Stimulated activated naive CD8-positive, alpha-beta T cell treated with anti-CD3 and anti-CD28 coated beads, Interleukin-15, amount 100 ng/mL, for 72 hours (primary cell): ENCODE measurements around the gene TMCO4.
A peak's percentile ranks its signal among the peaks of the same experiment; 100 is the strongest.
"Not testable (repeated sequence)": the region's sequence is repeated elsewhere in the genome, so short reads cannot be mapped to it uniquely, and the experiment has no call there.

ENCODE experiments used
- ATAC-seq: fragments of 150-1000 bp; cut with Tn5 transposase; 2 replicates; pipeline ENCODE4 v1.10.0; 2021; ENCODE audit warnings: mild to moderate bottlenecking, moderate library complexity
- DNase-seq, 2 donors: peaks; one replicate each; pipeline ENCODE4 v3.0.0; 2021 to 2022
- H3K27ac Mint-ChIP-seq, 2 donors: one replicate each; pipeline ENCODE4 v1.8.0; 2022; ENCODE audit warnings: mild to moderate bottlenecking in 2 of 2, mixed read lengths in 2 of 2, moderate library complexity in 2 of 2
- H3K27me3 Mint-ChIP-seq: one replicate; pipeline ENCODE4 v1.8.0; 2022; ENCODE audit warnings: mixed read lengths
- H3K4me1 Mint-ChIP-seq: one replicate; pipeline ENCODE4 v1.8.0; 2022; ENCODE audit warnings: mild to moderate bottlenecking, mixed read lengths
- H3K4me3 Mint-ChIP-seq, 2 donors: one replicate each; pipeline ENCODE4 v1.8.0; 2022; ENCODE audit warnings: mild to moderate bottlenecking in 2 of 2, mixed read lengths in 2 of 2, moderate library complexity in 1 of 2
- H3K9me3 Mint-ChIP-seq, 2 donors: one replicate each; pipeline ENCODE4 v1.8.0; 2022; ENCODE audit warnings: mixed read lengths in 2 of 2

TMCO4 gene

DNA sequence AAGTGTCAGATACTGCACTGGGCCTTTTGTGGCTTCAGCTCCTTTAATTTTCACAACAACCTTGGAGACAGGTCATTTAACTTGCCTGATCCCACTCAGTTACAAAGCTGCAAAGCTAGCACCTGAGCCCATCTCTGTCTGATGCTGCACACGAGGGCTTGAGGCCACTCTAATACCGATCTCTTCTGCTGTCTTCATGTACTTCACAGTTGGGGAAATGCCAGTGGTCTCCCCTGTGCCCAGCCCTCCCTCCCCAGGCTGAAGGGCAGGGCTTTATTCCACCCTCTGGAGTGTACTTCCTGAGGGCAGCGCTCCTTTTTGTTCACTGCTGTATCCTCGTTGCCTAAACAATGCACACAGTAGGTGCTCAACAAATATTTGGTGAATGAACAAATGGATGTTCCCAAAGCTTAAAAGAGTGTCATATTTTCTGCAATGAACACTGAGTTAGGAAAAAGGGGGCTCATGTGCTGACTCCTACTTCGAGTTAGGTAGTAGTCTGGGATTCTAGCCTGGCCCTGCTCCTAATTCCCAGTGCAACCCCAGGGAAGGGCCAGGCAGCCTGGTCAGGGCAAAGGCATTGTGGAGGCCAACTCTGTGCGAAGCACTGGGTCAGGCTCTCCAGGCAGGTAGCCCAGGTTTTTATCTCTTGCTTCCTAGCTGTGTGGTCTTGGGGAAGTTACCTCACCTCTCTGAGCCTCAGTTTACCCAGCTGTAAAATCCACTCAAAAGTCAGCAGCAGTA lies 1.1 kb downstream of the TMCO4 start:
- Mint-ChIP-seq H3K4me1 (peaks cover 44% of the 10 kb centered on the region), H3K27me3 (no peaks in the 10 kb centered on the region), H3K9me3 (no peaks in the 10 kb centered on the region), H3K4me3 (peak overlapping the region; percentile 87 to 96), H3K27ac (peak overlapping the region; percentile 98)
- DNase-seq, result peak in 1 of 2 donors; percentile 6
- no peak for ATAC-seq

GRCh38 chr1:19797827-19798226 lies 1.9 kb downstream of the TMCO4 start:
- Mint-ChIP-seq H3K27ac (peak overlapping the region in 1 of 2 donors; percentile 4), H3K9me3 (no peaks in the 10 kb centered on the region), H3K4me3 (peak overlapping the region; percentile 6 to 15), H3K4me1 (peaks cover 44% of the 10 kb centered on the region), H3K27me3 (no peaks in the 10 kb centered on the region)
- DNase-seq (no peak), ATAC-seq (no peak)

- no peaks in the 10 kb centered on the region for H3K9me3 Mint-ChIP-seq
- H3K27me3 Mint-ChIP-seq, result no peaks in the 10 kb centered on the region
- no peak overlapping the region for H3K27ac Mint-ChIP-seq
- no peak for ATAC-seq
- peaks cover 38% of the 10 kb centered on the region for H3K4me1 Mint-ChIP-seq
- no peak overlapping the region for H3K4me3 Mint-ChIP-seq
- DNase-seq, result no peak
Measured at GRCh38 chr1:19794583-19794982, 5.1 kb downstream of the TMCO4 start.

GRCh38 chr1:19793360-19794046 lies 6.2 kb downstream of the TMCO4 start:
- ATAC-seq, result no peak

DNA sequence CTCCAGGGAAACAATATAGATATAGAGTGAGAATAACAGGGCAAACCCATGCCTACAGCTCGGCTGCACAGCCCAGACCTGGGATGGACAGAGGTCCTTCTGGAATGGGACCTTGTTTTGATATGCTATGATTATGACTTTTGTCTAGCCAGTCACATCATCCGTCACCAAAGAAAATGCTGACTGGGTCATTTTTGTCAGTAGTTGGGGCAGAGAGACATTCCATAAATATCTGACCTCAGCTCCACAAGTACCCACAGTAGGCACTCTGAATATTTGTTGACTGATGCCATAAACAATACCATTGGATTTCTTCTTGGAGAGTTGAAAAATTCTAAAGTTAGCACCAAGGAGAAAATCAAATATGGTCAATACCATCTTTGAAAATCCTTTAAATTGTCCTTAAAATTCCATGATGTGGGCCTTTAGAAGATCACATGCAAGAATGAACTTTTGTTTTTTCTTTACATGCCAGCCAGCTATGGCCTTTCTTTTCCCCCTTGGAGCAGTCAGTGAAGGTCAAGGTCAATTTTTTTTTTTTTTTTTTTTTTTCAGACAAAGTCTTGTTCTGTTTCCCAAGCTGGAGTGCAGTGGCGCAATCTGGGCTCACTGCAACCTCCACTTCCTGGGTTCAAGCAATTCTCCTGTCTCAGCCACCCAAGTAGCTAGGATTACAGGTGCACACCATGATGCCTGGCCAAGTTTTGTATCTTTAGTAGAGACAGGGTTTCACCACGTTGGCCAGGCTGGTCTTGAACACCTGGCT lies 7.3 kb downstream of the TMCO4 start:
- H3K4me3 Mint-ChIP-seq, result no peak overlapping the region
- ATAC-seq, result no peak
- H3K9me3 Mint-ChIP-seq, result no peaks in the 10 kb centered on the region
- peaks cover 23% of the 10 kb centered on the region for H3K4me1 Mint-ChIP-seq
- no peak overlapping the region for H3K27ac Mint-ChIP-seq
- H3K27me3 Mint-ChIP-seq, result no peaks in the 10 kb centered on the region
- no peak for DNase-seq

More at GRCh38 chr1:19793360-19794046, 6.2 kb downstream of the TMCO4 start:
- Mint-ChIP-seq H3K4me1 (peaks cover 29% of the 10 kb centered on the region), H3K4me3 (no peak overlapping the region), H3K9me3 (no peaks in the 10 kb centered on the region), H3K27ac (no peak overlapping the region), H3K27me3 (no peaks in the 10 kb centered on the region)
- DNase-seq, result no peak

DNA sequence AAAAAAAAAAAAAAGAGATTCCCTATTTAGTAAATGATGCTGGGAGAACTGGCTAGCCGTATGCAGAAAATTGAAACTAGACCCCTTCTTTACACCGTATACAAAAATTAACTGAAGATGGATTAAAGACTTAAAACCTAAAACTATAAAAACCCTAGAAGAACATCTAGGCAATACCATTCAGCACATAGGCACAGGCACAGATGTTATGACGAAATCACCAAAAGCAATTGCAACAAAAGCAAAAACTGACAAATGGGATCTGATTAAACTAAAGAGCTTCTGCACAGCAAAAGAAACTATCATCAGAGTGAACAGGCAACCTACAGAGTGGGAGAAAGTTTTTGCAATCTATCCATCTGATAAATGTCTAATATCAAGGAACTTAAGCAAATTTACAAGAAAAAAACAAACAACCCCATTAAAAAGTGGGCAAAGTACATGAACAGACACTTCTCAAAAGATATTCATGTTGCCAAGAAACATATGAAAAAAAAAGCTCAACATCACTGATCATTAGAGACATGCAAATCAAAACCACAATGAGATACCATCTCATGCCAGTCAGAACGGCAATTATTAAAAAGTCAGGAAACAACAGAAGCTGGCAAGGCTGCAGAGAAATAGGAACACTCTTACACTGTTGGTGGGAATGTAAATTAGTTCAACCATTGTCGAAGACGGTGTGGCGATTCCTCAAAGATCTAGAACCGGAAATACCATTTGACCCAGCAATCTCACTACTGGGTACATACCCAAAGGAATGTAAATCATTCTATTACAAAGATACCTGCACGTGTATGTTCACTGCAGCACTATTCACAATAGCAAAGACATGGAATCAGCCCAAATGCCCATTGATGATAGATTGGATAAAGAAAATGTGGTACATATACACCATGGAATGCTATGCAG lies 9.4 kb downstream of the TMCO4 start:
- not testable (repeated sequence) for DNase-seq, ATAC-seq

GRCh38 chr1:19786988-19787423 lies 12.7 kb downstream of the TMCO4 start:
- H3K4me3 Mint-ChIP-seq, result no peak overlapping the region
- DNase-seq, result no peak
- ATAC-seq, result no peak
- H3K4me1 Mint-ChIP-seq, result peaks cover 15% of the 10 kb centered on the region
- no peak overlapping the region for H3K27ac Mint-ChIP-seq
- no peaks in the 10 kb centered on the region for H3K27me3 Mint-ChIP-seq
- no peaks in the 10 kb centered on the region for H3K9me3 Mint-ChIP-seq

More for the DNA sequence above, 9.4 kb downstream of the TMCO4 start:
- not testable (repeated sequence) for H3K27me3 Mint-ChIP-seq, H3K9me3 Mint-ChIP-seq, H3K4me3 Mint-ChIP-seq
- H3K4me1 Mint-ChIP-seq, result peaks cover 15% of the 10 kb centered on the region
- peak overlapping the region in 1 of 2 donors; percentile 9 for H3K27ac Mint-ChIP-seq

- Mint-ChIP-seq H3K9me3 (no peaks in the 10 kb centered on the region), H3K4me3 (no peak overlapping the region), H3K27me3 (no peaks in the 10 kb centered on the region), H3K4me1 (peaks cover 11% of the 10 kb centered on the region), H3K27ac (no peak overlapping the region)
- ATAC-seq, result no peak
- DNase-seq, result no peak
Measured at GRCh38 chr1:19785660-19786059, 14.1 kb downstream of the TMCO4 start.

- Mint-ChIP-seq H3K4me3 (no peak overlapping the region), H3K4me1 (no peaks in the 10 kb centered on the region), H3K9me3 (no peaks in the 10 kb centered on the region), H3K27ac (no peak overlapping the region), H3K27me3 (no peaks in the 10 kb centered on the region)
- DNase-seq (no peak), ATAC-seq (no peak)
Measured at GRCh38 chr1:19780267-19780877, 19.3 kb downstream of the TMCO4 start.

- no peak overlapping the region for H3K4me3 Mint-ChIP-seq
- no peaks in the 10 kb centered on the region for H3K4me1 Mint-ChIP-seq
- no peaks in the 10 kb centered on the region for H3K27me3 Mint-ChIP-seq
- H3K27ac Mint-ChIP-seq, result no peak overlapping the region
- no peak for ATAC-seq
- DNase-seq, result no peak
- H3K9me3 Mint-ChIP-seq, result no peaks in the 10 kb centered on the region
Measured at GRCh38 chr1:19776933-19777332, 22.8 kb downstream of the TMCO4 start.

DNA sequence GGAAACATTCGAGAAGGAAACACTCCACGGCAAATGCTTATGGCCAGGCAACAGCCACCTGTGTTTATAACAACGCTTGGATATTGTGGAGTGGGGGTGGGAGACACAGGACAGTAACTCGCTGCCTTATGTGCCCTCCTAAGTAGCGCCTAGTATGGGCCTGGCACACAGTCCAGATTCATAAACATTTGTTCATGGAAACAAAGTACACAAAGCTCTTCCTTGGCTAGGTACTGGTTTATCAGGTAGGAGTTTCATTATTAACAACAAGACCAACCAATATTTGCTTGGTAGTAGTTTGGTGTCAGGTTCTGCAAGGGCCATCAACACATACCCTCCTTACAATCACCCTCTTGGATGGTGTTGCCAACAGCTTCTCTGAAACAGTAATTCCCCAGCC lies 23.4 kb downstream of the TMCO4 start:
- peak overlapping the region in 1 of 2 donors; percentile 7 for H3K27ac Mint-ChIP-seq
- no peak for DNase-seq
- no peaks in the 10 kb centered on the region for H3K4me1 Mint-ChIP-seq
- no peaks in the 10 kb centered on the region for H3K27me3 Mint-ChIP-seq
- ATAC-seq, result no peak
- no peaks in the 10 kb centered on the region for H3K9me3 Mint-ChIP-seq
- H3K4me3 Mint-ChIP-seq, result no peak overlapping the region

DNA sequence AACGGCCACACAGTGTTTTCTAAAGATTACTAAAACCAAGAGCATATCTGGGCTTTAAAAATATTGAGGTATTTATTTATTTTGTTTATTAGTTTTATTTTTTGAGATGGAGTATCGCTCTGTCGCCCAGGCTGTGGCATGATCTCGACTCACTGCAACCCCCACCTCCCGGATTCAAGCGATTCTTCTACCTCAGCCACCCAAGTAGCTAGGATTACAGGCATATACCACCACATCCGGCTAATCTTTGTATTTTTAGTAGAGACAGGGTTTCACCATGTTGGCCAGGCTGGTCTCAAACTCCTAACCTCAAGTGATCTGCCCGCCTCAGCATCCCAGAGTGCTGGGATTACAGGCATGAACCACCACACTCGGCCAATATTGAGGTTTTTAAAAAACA lies 23.9 kb downstream of the TMCO4 start:
- H3K4me1 Mint-ChIP-seq, result no peaks in the 10 kb centered on the region
- no peaks in the 10 kb centered on the region for H3K27me3 Mint-ChIP-seq
- ATAC-seq (no peak), DNase-seq (no peak)
- H3K27ac Mint-ChIP-seq, result no peak overlapping the region
- no peaks in the 10 kb centered on the region for H3K9me3 Mint-ChIP-seq
- no peak overlapping the region for H3K4me3 Mint-ChIP-seq

DNA sequence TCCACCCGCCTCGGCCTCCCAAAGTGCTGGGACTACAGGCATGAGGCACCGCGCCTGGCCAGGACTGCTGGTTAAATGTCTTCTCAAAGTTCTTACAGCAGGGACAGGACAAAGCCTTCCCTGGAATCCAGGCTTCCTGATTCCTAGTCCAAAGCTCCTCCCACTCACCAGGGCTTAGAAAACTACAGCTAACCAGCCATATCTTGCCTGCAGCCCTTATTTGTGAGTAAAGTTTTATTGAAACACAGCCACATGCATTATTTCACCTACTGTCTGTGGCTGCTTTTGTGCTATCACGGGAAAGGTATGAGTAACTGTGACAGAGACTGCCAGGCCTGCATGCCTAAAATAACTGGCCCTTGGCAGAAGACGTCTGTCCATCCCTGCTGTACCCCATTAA lies 24.4 kb downstream of the TMCO4 start:
- no peak for ATAC-seq
- Mint-ChIP-seq H3K27ac (no peak overlapping the region), H3K4me1 (no peaks in the 10 kb centered on the region)

GRCh38 chr1:19774180-19774785 lies 25.4 kb downstream of the TMCO4 start:
- no peaks in the 10 kb centered on the region for H3K27me3 Mint-ChIP-seq

More for the DNA sequence above, 24.4 kb downstream of the TMCO4 start:
- DNase-seq, result no peak
- no peak overlapping the region for H3K4me3 Mint-ChIP-seq
- H3K27me3 Mint-ChIP-seq, result no peaks in the 10 kb centered on the region
- no peaks in the 10 kb centered on the region for H3K9me3 Mint-ChIP-seq

More at GRCh38 chr1:19774180-19774785, 25.4 kb downstream of the TMCO4 start:
- H3K4me1 Mint-ChIP-seq, result no peaks in the 10 kb centered on the region
- no peak overlapping the region for H3K27ac Mint-ChIP-seq
- DNase-seq (no peak), ATAC-seq (no peak)
- H3K4me3 Mint-ChIP-seq, result no peak overlapping the region
- no peaks in the 10 kb centered on the region for H3K9me3 Mint-ChIP-seq
